NCI-H1105 treated with DMSO at 0.1 percent for 48 hours (cell line): Measurements from ENCODE around the gene ATP13A4.

ENCODE experiments used
- DNase-seq: peaks from one replicate; lab custom pipeline; 2025; lab: John Stamatoyannopoulos, UW

ATP13A4 gene

GRCh38 chr3:193554811-193555210, at the start of gene ATP13A4:
ATP13A4 (minus strand) TSS chr3:193554895; CDS start chr3:193554799, 96 bp downstream.
- no peak for DNase-seq

GRCh38 chr3:193599393-193599792, 44.7 kb upstream of the ATP13A4 start:
- no peak for DNase-seq

- no peak for DNase-seq
These were observed 43.5 kb upstream of the ATP13A4 start for GRCh38 chr3:193598202-193598601.

- no peak for DNase-seq
These were observed 41.3 kb upstream of the ATP13A4 start for GRCh38 chr3:193595939-193596487.

GRCh38 chr3:193594946-193595689, 40.4 kb upstream of the ATP13A4 start:
- DNase-seq, result no peak

- peak; percentile 19 for DNase-seq
These were observed 39.0 kb upstream of the ATP13A4 start for GRCh38 chr3:193593668-193594030.

- DNase-seq, result peak; percentile 100
These were observed 38.4 kb upstream of the ATP13A4 start, which contains the start of gene OPA1 for GRCh38 chr3:193592841-193593667. OPA1 (plus strand) TSS chr3:193593208; CDS start chr3:193593378, 170 bp downstream.

GRCh38 chr3:193590088-193590856, 35.6 kb upstream of the ATP13A4 start:
- DNase-seq, result no peak

GRCh38 chr3:193589616-193590015, 34.9 kb upstream of the ATP13A4 start:
- no peak for DNase-seq

- no peak for DNase-seq
These were observed 34.4 kb upstream of the ATP13A4 start for GRCh38 chr3:193589129-193589528.

- DNase-seq, result peak; percentile 61
These were observed 31.8 kb upstream of the ATP13A4 start for GRCh38 chr3:193586526-193586925.

- peak; percentile 97 for DNase-seq
These were observed 30.8 kb upstream of the ATP13A4 start for GRCh38 chr3:193585530-193585929.

- no peak for DNase-seq
These were observed 19.9 kb upstream of the ATP13A4 start for GRCh38 chr3:193574488-193575070.

GRCh38 chr3:193573403-193574191, 18.9 kb upstream of the ATP13A4 start:
- no peak for DNase-seq

GRCh38 chr3:193572426-193572908, 17.8 kb upstream of the ATP13A4 start:
- peak; percentile 76 for DNase-seq

- no peak for DNase-seq
These were observed 14.4 kb upstream of the ATP13A4 start for GRCh38 chr3:193569119-193569518.

- DNase-seq, result no peak
These were observed 9.3 kb upstream of the ATP13A4 start for GRCh38 chr3:193564012-193564411.

- DNase-seq, result no peak
These were observed 8.7 kb upstream of the ATP13A4 start for GRCh38 chr3:193563426-193563825.

GRCh38 chr3:193560870-193561269, 6.2 kb upstream of the ATP13A4 start:
- DNase-seq, result peak; percentile 84

- no peak for DNase-seq
These were observed 5.4 kb upstream of the ATP13A4 start for GRCh38 chr3:193560091-193560490.

- no peak for DNase-seq
These were observed 4.4 kb upstream of the ATP13A4 start for GRCh38 chr3:193559100-193559499.
